Activated CD4-positive, alpha-beta T cell treated with anti-CD3 and anti-CD28 coated beads, Interleukin-10, Interleukin-2, amounts not matched to agents 100 ng/mL and 50 ng/mL, durations not matched to agents 16 hours and 8 hours (primary cell): ENCODE data around the gene ALG13.
"Not testable (repeated sequence)": the region's sequence is repeated elsewhere in the genome, so short reads cannot be mapped to it uniquely, and the experiment has no call there.

ENCODE experiments used
- DNase-seq: peaks from one replicate; pipeline ENCODE4 v3.0.0-alpha.2; 2020

Gene ALG13

DNA sequence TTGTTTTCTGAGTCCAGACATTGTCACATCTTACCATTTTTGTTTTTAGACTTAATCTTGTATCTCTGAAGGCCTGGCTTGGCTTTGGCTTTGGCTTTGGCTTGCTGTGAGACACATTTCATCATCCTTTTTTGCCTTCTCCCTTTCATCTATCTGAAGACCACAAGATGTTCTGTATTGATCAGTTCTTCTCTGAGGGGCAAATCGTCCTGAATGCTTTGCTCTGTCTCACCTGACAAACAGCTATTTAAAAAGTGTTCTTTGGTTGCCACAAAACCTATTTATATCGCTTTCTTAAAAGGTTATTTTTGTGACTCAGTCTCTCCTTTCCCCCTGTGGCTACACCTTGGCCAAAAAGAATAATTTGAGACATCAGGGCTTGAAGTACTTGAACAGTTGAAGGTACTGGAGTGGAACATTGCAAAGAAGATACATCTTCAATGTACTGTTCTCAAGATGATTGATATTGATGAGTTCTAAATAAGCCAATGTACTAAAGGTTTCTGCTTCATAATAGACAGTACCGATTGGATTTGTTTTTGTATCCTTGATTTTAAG lies 80.7 kb downstream of the ALG13 start:
- DNase-seq: no peak

DNA sequence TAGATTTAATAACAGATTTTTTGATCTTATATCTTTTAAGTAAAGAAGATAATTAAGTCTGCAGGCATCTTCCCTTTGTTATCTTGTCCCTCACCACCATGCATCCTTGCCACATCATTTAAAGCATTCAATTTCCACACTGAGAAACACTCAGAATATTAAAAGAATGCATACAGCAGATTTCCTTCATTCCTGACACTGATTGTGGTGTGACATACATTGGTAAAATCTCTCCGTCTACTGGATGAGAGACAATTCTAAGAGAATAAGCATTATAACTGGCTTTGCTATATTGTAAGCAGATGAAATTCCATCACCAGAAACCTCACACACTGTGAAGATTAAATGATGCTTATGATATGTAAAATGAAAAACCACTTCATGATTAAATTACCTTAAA lies 97.6 kb downstream of the ALG13 start:
- no peak for DNase-seq

DNA sequence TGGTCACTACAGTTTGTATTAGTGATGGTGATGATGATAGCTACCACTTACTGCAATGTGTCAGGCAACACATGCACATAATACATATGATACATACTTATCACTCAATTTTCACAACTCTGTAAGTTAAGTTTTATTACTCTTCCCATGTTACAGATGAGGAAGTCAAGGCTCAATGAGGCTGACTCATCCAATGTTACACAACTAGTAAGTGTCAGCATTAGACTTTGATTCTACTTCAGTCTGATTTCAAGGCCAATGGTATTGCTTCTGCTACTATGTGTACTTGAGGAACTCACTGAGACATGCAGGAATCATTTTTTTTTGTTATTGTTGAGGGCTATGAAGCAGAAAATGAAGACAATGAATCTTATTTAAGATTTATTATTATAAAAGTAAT lies 98.6 kb downstream of the ALG13 start:
- DNase-seq: no peak

DNA sequence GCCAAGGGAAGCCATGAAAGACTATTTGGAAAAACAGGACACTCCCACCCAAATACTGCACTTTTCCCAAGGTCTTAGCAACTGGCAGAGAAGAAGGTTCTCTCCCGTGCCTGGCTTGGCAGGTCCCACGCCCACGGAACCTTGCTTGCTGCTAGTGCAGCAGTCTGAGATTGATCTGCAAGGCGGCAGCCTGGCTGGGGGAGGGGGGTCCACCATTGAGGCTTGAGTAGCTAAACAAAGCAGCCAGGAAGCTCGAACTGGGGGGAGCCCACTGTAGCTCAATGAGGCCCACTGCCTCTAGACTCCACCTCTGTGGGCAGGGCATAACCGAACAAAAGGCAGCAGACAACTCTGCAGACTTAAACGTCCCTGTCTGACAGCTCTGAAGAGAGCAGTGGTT lies 103.7 kb downstream of the ALG13 start:
- no peak for DNase-seq

DNA sequence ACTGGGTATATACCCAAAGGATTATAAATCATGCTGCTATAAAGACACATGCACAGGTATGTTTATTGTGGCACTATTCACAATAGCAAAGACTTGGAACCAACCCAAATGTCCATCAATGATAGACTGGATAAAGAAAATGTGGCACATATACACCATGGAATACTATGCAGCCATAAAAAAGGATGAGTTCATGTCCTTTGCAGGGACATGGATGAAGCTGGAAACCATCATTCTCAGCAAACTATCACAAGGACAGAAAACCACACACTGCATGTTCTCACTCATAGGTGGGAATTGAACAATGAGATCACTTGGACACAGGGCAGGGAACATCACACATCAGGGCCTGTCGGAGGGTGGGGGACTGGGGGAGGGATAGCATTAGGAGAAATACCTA lies 109.1 kb downstream of the ALG13 start:
- not testable (repeated sequence) for DNase-seq
